Parathyroid adenoma (tissue), 2 donors: ENCODE data around the gene AKAIN1.

ENCODE experiments used
- H2AFZ ChIP-seq: fragments of 300-600 bp; sonication (generic); one replicate; pipeline ENCODE4 v1.7.0; 2017; ENCODE audit warnings: antibody characterized with exemption, mild to moderate bottlenecking
- H3K27ac ChIP-seq: fragments of 300-600 bp; sonication (generic); one replicate; pipeline ENCODE4 v1.7.0; 2017
- H3K27me3 ChIP-seq: fragments of 300-600 bp; sonication (generic); one replicate; pipeline ENCODE4 v1.7.0; 2017; ENCODE audit warnings: low read length; ENCODE audit not compliant: control insufficient read depth, insufficient read depth
- H3K36me3 ChIP-seq: fragments of 300-600 bp; sonication (generic); one replicate; pipeline ENCODE4 v1.7.0; 2017; ENCODE audit warnings: low read length; ENCODE audit not compliant: control insufficient read depth, insufficient read depth
- H3K4me1 ChIP-seq: fragments of 300-600 bp; sonication (generic); one replicate; pipeline ENCODE4 v1.7.0; 2017; ENCODE audit warnings: control low read depth
- H3K4me2 ChIP-seq: fragments of 300-600 bp; sonication (generic); one replicate; pipeline ENCODE4 v1.7.0; 2017; ENCODE audit warnings: low read length
- H3K4me3 ChIP-seq: fragments of 300-600 bp; sonication (generic); one replicate; pipeline ENCODE4 v1.7.0; 2017; ENCODE audit warnings: low read depth, low read length
- H3K79me2 ChIP-seq: fragments of 300-600 bp; sonication (generic); one replicate; pipeline ENCODE4 v1.7.0; 2017; ENCODE audit warnings: control low read depth
- H3K9ac ChIP-seq: fragments of 300-600 bp; sonication (generic); one replicate; pipeline ENCODE4 v1.7.0; 2017; ENCODE audit warnings: mild to moderate bottlenecking
- H3K9me3 ChIP-seq: fragments of 300-600 bp; sonication (generic); one replicate; pipeline ENCODE4 v1.7.0; 2017; ENCODE audit warnings: low read length; ENCODE audit not compliant: control insufficient read depth
- CTCF ChIP-seq: fragments of 300-600 bp; sonication (generic); IDR thresholded peaks from one replicate; pipeline ENCODE4 v1.7.0; 2017; ENCODE audit warnings: antibody characterized with exemption, mild to moderate bottlenecking
- donor health status: primary hyperparathyroidism.

Gene AKAIN1

GRCh38 chr18:5095239-5095638, 101.8 kb downstream of the AKAIN1 start:
- H2AFZ ChIP-seq: no peak overlapping the region
- no peak overlapping the region for H3K4me2 ChIP-seq
- no peaks in the 10 kb centered on the region for H3K9me3 ChIP-seq
- no peak for TF ChIP-seq CTCF
- no peaks in the 10 kb centered on the region for H3K36me3 ChIP-seq
- no peak overlapping the region for H3K9ac ChIP-seq
- no peaks in the 10 kb centered on the region for H3K79me2 ChIP-seq
- no peaks in the 10 kb centered on the region for H3K4me1 ChIP-seq
- H3K27ac ChIP-seq: no peak overlapping the region
- H3K27me3 ChIP-seq: no peaks in the 10 kb centered on the region
- no peak overlapping the region for H3K4me3 ChIP-seq

GRCh38 chr18:5093902-5094301, 103.2 kb downstream of the AKAIN1 start:
- H3K4me3 ChIP-seq: no peak overlapping the region
- no peaks in the 10 kb centered on the region for H3K27me3 ChIP-seq
- no peak overlapping the region for H3K27ac ChIP-seq
- H3K9ac ChIP-seq: no peak overlapping the region
- H3K79me2 ChIP-seq: no peaks in the 10 kb centered on the region
- TF ChIP-seq CTCF: no peak
- H3K4me2 ChIP-seq: no peak overlapping the region
- H3K4me1 ChIP-seq: no peaks in the 10 kb centered on the region
- H3K36me3 ChIP-seq: no peaks in the 10 kb centered on the region
- no peak overlapping the region for H2AFZ ChIP-seq
- no peaks in the 10 kb centered on the region for H3K9me3 ChIP-seq
